ENCODE measurements around the gene UBR2. TPM values are rescaled to one million over a fixed set of nuclear protein-coding genes. Genes with fewer than 3 reads are reported as not detected.

UBR2 gene
- total RNA-seq (2014; rRNA removed) = 16.8 and 19.2 TPM in 2 replicates
- 4.7 TPM for polyA plus RNA-seq (2012)

DNA sequence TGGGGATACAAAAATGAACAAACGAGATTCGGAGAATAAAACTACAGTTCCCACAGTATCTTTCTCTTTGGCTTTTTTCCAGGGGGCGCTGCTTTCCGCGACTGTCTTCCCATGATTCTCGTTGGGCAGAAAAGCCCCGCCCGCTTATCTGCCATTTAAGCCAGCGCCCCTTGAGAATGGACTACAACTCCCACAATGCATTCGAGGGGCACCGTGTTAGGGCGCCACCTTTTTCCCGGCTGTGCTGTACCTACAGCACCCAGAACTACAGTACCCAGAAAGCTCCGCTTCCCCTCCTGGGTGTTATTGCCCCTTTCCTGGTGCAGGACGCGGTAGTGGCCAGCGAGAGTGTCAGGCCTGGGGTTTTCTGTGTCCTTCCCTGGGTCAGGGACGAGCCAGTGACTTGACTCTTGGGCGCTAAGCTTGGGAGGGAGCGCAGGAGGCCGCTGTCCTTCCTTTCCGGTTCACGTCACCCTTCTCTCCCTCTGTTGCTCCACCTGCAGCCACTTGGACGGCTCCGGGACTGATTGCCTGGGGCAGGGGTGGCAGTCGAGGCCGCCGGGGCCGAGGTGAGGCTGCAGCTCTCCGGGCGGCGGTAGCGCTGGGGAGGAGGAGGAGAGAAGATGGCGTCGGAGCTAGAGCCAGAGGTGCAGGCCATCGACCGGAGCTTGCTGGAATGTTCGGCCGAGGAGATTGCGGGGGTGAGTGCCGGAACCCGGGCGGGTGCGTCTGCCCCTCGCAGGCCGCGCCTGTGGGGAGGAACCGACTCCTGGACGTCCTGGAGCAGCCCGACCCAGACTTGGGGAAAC is at the start of gene UBR2:
TSS of gene UBR2 (plus strand) at position 333 of the 809 bp plus-strand sequence. CDS start at position 624, 291 bp downstream.
- DNase-seq (ENCODE audit: low read depth) = peak; percentile 99

- DNase-seq (ENCODE audit: low read depth) = no peak
Measured at GRCh38 chr6:42514745-42515144, 49.1 kb upstream of the UBR2 start.

GRCh38 chr6:42519779-42520178 is 44.0 kb upstream of the UBR2 start:
- no peak for DNase-seq (ENCODE audit: low read depth)

DNA sequence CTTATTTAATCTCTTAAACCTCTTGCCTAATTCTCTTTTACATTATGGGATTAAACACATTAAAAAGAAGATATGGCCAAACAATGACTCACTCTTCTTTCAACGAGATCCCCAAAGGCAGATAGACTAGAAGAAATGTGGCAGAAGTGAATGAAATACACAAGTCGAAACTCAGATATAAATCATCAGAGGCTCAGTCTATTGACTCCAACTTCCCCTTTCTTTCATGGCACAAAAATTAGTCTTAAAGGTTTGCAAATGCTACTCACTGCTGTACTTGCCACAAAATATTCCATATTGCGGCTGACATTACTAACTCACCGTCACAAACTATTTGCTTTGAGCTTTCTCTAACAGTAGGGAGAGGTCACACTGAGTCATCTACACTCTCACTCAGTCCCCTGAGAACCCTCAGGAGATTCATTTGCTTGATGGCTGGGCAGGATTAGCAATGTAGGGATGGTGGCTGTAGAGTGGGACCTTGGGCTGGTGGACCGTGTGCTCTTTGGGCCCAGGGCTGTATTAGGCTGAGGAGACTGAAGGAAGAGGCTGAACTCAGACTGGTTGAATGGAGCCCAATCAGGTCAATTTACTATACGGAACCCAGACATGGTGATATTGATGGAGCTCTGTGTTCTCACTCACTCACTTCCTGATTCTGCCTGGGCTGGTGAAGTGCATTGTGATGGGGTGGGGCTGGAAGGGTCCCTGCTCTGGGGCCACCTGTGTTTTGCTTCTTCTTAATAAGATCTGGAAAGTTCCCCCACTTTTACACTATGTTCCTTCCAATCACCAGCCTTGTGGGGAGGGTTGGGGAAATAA is 42.8 kb upstream of the UBR2 start:
- peak; percentile 72 for DNase-seq (ENCODE audit: low read depth)

GRCh38 chr6:42522036-42522435 is 41.8 kb upstream of the UBR2 start:
- no peak for DNase-seq (ENCODE audit: low read depth)

DNA sequence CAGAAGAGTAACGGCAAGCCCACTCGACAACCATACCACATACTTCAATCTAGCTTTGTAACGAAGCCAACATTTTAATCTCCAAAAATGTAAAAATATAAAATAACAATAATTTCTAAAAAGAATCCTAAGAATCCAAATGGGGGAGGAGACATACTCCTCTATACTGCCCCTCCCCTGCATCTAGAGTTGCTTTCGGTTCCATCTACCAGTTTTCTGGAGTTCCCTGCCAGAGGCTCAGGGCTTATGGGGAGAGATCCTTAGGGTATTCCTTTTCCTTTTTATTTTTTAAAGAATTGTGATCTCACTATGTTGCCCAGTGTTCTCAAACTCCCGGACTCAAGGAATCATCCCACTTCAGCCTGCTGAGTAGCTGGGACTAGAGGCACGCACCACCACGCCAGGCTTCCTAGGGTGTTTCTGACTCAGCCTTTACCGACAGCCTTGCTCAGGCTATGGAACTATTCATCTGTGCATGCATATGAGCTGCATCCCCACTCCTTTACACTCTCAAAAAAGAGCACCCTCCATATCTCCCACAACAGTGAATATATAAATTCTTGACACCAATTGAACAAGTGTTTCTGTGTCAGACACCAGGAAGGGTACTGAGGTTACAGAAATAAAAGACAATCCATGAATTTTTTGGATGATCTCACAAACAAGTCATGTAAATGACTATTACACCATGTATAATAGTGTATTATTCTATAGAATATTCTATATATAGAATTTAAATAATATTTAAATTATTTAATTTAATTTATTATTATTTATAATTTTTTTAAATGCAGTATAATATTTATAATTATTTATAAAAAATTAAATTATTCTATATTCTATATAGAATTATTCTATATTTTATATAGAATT is 40.7 kb upstream of the UBR2 start:
- peak; percentile 3 for DNase-seq (ENCODE audit: low read depth)

GRCh38 chr6:42525206-42525605 is 38.6 kb upstream of the UBR2 start:
- no peak for DNase-seq (ENCODE audit: low read depth)

DNA sequence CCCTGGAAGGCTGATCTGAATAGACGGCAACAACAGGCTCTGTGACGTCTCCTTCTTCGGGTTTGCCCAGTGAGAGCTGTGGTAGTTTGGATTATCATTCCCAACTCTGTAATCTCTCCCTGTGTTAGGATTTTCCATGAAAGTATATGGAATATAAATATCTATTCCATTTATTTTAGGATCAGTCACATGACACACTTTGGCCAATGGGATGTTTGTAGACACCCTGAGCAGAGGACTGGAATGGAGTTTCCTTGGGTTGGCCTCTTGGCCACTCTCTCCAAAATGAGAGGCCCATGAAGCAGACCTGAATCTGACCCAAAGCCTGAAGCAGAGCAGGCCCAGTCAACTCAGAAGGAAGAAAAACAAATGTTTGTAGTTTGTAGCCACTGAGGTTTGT is 37.2 kb upstream of the UBR2 start:
- no peak for DNase-seq (ENCODE audit: low read depth)

GRCh38 chr6:42527204-42527603 is 36.6 kb upstream of the UBR2 start:
- no peak for DNase-seq (ENCODE audit: low read depth)

DNA sequence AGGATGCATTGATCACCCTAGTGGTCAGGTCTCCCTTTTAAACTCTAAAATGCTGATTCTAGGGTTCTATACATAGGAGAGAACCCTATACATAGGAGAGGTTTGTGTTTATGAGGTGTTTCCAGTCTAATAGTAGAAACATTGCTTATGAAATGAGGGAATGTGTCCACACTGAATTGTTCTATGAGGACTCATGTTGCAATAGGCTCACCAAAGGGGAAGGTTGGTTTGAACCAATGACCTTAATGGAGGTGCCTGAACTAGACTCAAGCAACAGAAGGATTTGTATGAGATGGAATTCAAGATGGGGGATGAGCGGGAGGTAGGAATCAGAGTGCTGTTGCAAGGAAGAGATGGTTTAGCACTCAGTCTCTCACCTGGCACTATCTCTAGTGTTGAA is 33.5 kb upstream of the UBR2 start:
- no peak for DNase-seq (ENCODE audit: low read depth)

DNA sequence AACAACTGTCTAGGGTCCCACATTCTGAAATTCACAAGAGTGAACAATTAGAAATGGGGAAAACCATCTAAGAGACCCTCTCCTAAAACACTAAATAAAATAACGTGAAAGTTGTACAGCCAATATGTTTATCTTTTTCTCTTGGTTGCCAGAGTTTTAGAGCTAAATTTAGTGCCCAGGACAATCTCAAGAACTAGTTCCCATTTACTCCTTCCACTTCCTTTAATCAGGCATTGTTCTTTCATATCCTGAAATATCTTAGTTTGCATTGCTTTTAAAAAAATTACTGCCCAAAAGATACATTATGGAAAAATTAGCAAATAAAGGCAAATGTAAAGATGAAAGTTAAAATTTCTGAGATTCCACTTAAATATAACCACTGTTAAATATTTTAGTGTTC is 33.1 kb upstream of the UBR2 start:
- no peak for DNase-seq (ENCODE audit: low read depth)

GRCh38 chr6:42532038-42532669 is 31.7 kb upstream of the UBR2 start:
- DNase-seq (ENCODE audit: low read depth) = peak; percentile 70

DNA sequence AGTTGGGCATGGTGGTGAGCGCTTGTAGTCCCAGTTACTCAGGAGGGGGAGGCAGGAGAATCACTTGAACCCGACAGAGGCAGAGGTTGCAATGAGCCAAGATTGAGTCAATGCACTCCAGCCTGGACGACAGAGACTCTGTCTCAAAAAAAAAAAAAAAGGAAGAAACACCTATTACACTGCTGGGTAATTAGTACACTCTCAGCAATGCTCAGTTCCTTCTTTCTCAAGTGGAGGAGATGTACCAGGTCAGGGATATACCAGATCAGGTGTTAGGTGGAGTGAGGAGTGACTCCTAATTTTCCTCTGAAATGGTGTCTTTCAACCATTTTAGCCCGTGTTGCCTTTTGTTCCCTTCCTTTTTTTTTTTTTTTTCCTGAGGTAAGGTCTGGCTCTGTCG is 30.0 kb upstream of the UBR2 start:
- no peak for DNase-seq (ENCODE audit: low read depth)

DNA sequence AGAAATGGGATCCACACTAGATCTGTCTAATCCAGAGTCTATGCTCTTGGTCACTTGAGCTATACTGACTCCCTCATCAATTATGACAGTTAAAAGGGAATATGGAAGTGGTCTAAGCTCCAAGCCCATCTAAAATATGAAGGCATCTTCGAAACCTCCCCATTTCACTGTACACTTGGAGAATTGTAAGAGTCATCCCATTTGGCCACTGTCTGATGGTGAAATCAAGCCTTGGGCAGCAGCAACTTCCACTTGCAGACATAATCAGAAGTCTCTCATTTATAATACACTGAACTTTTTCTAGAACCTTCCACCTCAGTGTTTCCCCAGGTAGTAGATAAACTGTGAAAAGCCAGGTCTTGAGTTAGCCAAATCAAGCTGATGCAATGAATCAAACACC is 26.3 kb upstream of the UBR2 start:
- DNase-seq (ENCODE audit: low read depth) = no peak

DNA sequence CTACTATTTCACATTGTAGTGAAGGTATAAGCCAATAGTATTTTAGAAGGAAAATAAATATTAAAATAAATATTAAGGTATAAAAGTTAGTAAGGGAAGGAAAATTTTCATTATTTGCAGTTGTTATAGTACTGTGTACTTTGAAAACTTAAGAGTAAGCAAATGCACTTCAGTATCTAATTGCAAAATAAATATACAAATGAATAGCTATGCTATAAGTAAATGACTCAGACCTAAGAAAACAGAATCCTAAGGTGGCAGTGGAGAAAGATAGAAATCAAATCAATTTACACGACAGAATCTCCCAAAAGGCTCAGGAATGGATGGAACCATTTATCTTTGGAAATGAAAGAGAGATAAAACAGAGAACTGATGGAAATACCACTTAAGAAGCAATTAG is 24.7 kb upstream of the UBR2 start:
- no peak for DNase-seq (ENCODE audit: low read depth)

GRCh38 chr6:42545226-42545773 is 18.5 kb upstream of the UBR2 start:
- no peak for DNase-seq (ENCODE audit: low read depth)

DNA sequence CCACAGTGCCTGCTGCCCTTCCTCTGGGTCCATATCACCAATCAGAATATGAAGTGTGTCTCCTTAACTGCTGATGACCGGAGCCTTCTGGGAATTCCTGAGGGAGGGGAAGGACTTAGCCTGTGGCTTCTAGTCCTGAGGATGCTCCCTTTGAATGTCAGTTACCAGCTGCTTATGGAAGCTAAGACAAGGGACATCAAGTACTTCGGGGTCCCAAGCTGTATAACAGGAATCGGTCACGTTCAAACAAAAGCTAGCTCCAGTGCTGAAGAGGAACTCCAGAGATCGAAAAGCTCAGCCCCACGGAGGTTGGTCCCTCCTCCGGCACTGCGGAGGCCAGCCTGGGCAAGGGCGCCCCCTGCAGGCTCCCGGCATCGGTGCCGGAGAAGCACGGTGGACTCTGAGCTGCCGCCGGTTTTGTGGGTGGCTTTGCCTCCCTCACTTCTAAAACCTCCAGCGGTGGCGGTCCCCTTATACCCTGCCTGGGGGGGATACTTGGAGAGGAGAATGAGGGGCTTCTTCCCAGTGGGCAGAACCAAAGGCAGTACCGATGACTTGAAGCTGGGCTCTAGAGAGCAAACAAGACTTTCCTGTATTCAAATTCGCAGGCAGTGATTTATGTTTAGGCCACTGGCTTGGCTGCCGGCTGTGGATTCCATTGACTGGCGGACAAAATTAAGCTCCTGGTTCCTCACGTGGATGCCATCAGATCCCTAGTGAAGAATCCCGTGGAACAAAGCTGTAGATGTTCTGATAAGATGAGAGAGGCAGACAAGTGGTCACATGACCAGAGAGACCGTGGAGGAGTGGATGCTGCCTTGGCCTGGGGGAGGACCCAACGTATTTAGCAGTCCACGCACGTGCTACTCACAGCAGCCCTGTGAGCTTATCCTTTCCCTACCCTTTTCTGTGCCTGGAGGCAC is 16.2 kb upstream of the UBR2 start:
- DNase-seq (ENCODE audit: low read depth) = peak; percentile 77

GRCh38 chr6:42550277-42550676 is 13.6 kb upstream of the UBR2 start:
- no peak for DNase-seq (ENCODE audit: low read depth)

GRCh38 chr6:42551217-42551616 is 12.6 kb upstream of the UBR2 start:
- DNase-seq (ENCODE audit: low read depth) = no peak

GRCh38 chr6:42552380-42552779 is 11.4 kb upstream of the UBR2 start:
- no peak for DNase-seq (ENCODE audit: low read depth)

Measured in LHCN-M2 (cell line).